Activated naive CD4-positive, alpha-beta T cell treated with anti-CD3 and anti-CD28 coated beads, Interleukin-2, amount 10 ng/mL, durations not matched to agents 7 days and 5 days (primary cell): ENCODE results near the gene MAP2K6.

ENCODE experiments used
- CTCF ChIA-PET: fragments of 350-600 bp; sonication (Branson Sonifier 250); formaldehyde crosslinking; loops from one replicate; lab custom pipeline; 2021; ENCODE audit warnings: antibody characterized with exemption; lab: Charles Lee
- DNase-seq: peaks from one replicate; pipeline ENCODE4 v3.0.0-alpha.2; 2020
- H3K27ac Mint-ChIP-seq: one replicate; pipeline ENCODE4 v1.8.0; 2021; ENCODE audit warnings: mild to moderate bottlenecking, moderate library complexity, mixed read lengths
- H3K27me3 Mint-ChIP-seq: one replicate; pipeline ENCODE4 v1.8.0; 2021; ENCODE audit warnings: mild to moderate bottlenecking, mixed read lengths
- H3K36me3 Mint-ChIP-seq: one replicate; pipeline ENCODE4 v1.8.0; 2021; ENCODE audit warnings: mixed read lengths
- H3K4me1 Mint-ChIP-seq: one replicate; pipeline ENCODE4 v1.8.0; 2021; ENCODE audit warnings: mixed read lengths
- H3K4me3 Mint-ChIP-seq: one replicate; pipeline ENCODE4 v1.8.0; 2021; ENCODE audit warnings: mild to moderate bottlenecking, moderate library complexity, mixed read lengths
- H3K9me3 Mint-ChIP-seq: one replicate; pipeline ENCODE4 v1.8.0; 2021; ENCODE audit warnings: mixed read lengths

Gene MAP2K6

GRCh38 chr17:69503711-69504110 lies 89.2 kb downstream of the MAP2K6 start:
- H3K9me3 Mint-ChIP-seq, result no peaks in the 10 kb centered on the region
- no peaks in the 10 kb centered on the region for H3K4me1 Mint-ChIP-seq
- no peak for DNase-seq
- H3K27ac Mint-ChIP-seq, result no peak overlapping the region
- H3K27me3 Mint-ChIP-seq, result no peaks in the 10 kb centered on the region
- no peaks in the 10 kb centered on the region for H3K36me3 Mint-ChIP-seq
- no peak overlapping the region for H3K4me3 Mint-ChIP-seq
- CTCF ChIA-PET, result no interaction called here

GRCh38 chr17:69505740-69506139 lies 91.2 kb downstream of the MAP2K6 start:
- Mint-ChIP-seq H3K4me1 (no peaks in the 10 kb centered on the region), H3K27ac (no peak overlapping the region)

GRCh38 chr17:69506489-69506888 lies 92.0 kb downstream of the MAP2K6 start:
- Mint-ChIP-seq H3K27ac (no peak overlapping the region), H3K9me3 (no peaks in the 10 kb centered on the region), H3K4me1 (no peaks in the 10 kb centered on the region), H3K36me3 (no peaks in the 10 kb centered on the region), H3K27me3 (no peaks in the 10 kb centered on the region), H3K4me3 (no peak overlapping the region)
- no peak for DNase-seq
- CTCF ChIA-PET, result interaction anchor here (0.7 kb wide), 1 partner anchor 15 kb away, joined by 3 read pairs; no protein-coding TSS in a partner anchor

More at GRCh38 chr17:69505740-69506139, 91.2 kb downstream of the MAP2K6 start:
- H3K4me3 Mint-ChIP-seq, result no peak overlapping the region
- no peaks in the 10 kb centered on the region for H3K27me3 Mint-ChIP-seq
- no peaks in the 10 kb centered on the region for H3K36me3 Mint-ChIP-seq
- DNase-seq, result no peak
- CTCF ChIA-PET, result no interaction called here
- no peaks in the 10 kb centered on the region for H3K9me3 Mint-ChIP-seq

GRCh38 chr17:69508814-69509213 lies 94.3 kb downstream of the MAP2K6 start:
- Mint-ChIP-seq H3K27me3 (no peaks in the 10 kb centered on the region), H3K4me1 (no peaks in the 10 kb centered on the region), H3K9me3 (no peaks in the 10 kb centered on the region), H3K36me3 (no peaks in the 10 kb centered on the region), H3K4me3 (no peak overlapping the region), H3K27ac (no peak overlapping the region)
- DNase-seq, result no peak
- CTCF ChIA-PET, result no interaction called here

- no peak for DNase-seq
- Mint-ChIP-seq H3K27me3 (no peaks in the 10 kb centered on the region), H3K4me3 (no peak overlapping the region), H3K27ac (no peak overlapping the region), H3K9me3 (no peaks in the 10 kb centered on the region), H3K4me1 (no peaks in the 10 kb centered on the region), H3K36me3 (no peaks in the 10 kb centered on the region)
- CTCF ChIA-PET, result interaction anchor here (1.4 to 2.0 kb wide), 2 partner anchors 9 to 13 kb away, joined by 3 to 8 read pairs; no protein-coding TSS in a partner anchor
Measured at GRCh38 chr17:69511250-69511649, 96.8 kb downstream of the MAP2K6 start.

DNA sequence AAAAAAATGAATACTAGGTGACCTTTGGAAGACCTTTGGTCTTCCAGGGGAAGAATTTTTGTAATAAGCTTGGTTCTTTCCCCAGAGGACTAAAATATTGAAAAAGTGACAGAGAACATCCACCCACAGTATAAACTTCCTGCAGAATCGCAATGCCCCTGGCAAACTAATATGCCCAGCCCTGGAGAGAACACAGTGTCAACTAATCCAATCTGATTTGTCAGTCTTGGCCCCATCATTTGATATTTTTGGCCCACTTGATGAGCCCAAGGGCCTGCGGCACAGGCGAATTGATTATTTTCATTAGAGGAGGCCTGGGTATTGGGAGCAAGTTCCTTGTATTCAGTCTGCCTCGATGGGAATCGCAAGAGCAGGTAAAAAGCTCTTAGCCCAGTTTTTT lies 98.4 kb downstream of the MAP2K6 start:
- CTCF ChIA-PET, result no interaction called here
- Mint-ChIP-seq H3K36me3 (no peaks in the 10 kb centered on the region), H3K27me3 (no peaks in the 10 kb centered on the region), H3K27ac (no peak overlapping the region), H3K4me1 (no peaks in the 10 kb centered on the region), H3K9me3 (no peaks in the 10 kb centered on the region), H3K4me3 (no peak overlapping the region)
- no peak for DNase-seq

GRCh38 chr17:69516225-69516624 lies 101.7 kb downstream of the MAP2K6 start:
- no peak overlapping the region for H3K4me3 Mint-ChIP-seq
- peaks cover 1% of the 10 kb centered on the region for H3K36me3 Mint-ChIP-seq
- no peaks in the 10 kb centered on the region for H3K27me3 Mint-ChIP-seq
- no peak for DNase-seq
- no peaks in the 10 kb centered on the region for H3K4me1 Mint-ChIP-seq
- no peak overlapping the region for H3K27ac Mint-ChIP-seq
- no peaks in the 10 kb centered on the region for H3K9me3 Mint-ChIP-seq
- CTCF ChIA-PET, result interaction anchor here (1.0 kb wide), 1 partner anchor 10 kb away, joined by 3 read pairs; no protein-coding TSS in a partner anchor

GRCh38 chr17:69516911-69517310 lies 102.4 kb downstream of the MAP2K6 start:
- Mint-ChIP-seq H3K36me3 (peaks cover 1% of the 10 kb centered on the region), H3K27ac (no peak overlapping the region), H3K4me3 (no peak overlapping the region), H3K9me3 (no peaks in the 10 kb centered on the region), H3K27me3 (no peaks in the 10 kb centered on the region), H3K4me1 (no peaks in the 10 kb centered on the region)
- CTCF ChIA-PET, result no interaction called here
- DNase-seq, result no peak

DNA sequence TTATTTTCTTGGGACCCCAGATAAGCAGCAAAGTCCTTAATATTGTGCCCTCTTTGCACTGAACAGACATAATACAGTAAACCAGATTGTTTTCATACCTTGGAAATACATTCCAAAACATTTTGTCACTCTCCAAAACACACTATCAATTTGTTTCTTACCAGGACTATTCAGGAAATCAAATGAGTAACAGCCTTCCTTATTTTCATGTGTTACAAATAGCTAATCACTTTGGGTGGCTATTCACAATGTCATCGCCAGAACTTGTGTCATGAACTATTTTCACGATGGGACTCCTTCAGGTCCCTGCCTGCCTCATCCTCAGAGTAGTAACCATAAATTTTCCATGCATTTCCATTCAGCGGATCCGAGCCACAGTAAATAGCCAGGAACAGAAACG lies 104.5 kb downstream of the MAP2K6 start:
- DNase-seq, result no peak
- CTCF ChIA-PET, result no interaction called here
- Mint-ChIP-seq H3K4me3 (no peak overlapping the region), H3K4me1 (peaks cover 3% of the 10 kb centered on the region), H3K27ac (no peak overlapping the region), H3K36me3 (peaks cover 1% of the 10 kb centered on the region), H3K9me3 (no peaks in the 10 kb centered on the region), H3K27me3 (no peaks in the 10 kb centered on the region)

DNA sequence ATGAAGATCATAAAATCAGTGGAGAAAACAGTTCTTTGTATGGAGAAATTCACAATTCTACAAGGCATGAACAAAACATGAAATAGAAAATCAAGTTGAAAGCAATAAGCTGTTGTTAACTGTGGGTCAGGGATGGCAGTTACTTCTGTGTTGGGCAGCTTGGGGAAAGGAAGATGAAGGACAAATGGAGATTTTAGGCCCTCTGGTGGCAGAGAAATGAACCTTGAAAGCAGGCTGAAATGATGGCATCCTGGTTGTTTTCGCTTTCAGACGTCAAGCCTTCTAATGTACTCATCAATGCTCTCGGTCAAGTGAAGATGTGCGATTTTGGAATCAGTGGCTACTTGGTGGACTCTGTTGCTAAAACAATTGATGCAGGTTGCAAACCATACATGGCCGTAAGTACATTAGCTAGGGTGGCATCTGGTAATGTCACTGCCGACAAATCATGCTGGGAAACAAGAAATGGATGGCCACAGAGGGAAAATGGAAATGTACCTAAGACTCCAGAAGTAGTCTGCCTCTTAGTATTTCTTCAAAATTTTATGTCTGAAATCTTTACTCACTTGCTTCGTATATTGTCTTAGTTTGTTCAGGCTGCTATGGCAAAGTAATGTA lies 108.9 kb downstream of the MAP2K6 start:
- H3K27ac Mint-ChIP-seq, result no peak overlapping the region
- DNase-seq, result peak; percentile 26
- no peaks in the 10 kb centered on the region for H3K27me3 Mint-ChIP-seq
- peaks cover 3% of the 10 kb centered on the region for H3K4me1 Mint-ChIP-seq
- peaks cover 4% of the 10 kb centered on the region for H3K36me3 Mint-ChIP-seq
- H3K9me3 Mint-ChIP-seq, result no peaks in the 10 kb centered on the region
- CTCF ChIA-PET, result interaction anchor here (0.6 to 5.6 kb wide), 12 partner anchors 12 to 187 kb away, joined by 3 to 31 read pairs (median 4); no protein-coding TSS in a partner anchor
- H3K4me3 Mint-ChIP-seq, result no peak overlapping the region

DNA sequence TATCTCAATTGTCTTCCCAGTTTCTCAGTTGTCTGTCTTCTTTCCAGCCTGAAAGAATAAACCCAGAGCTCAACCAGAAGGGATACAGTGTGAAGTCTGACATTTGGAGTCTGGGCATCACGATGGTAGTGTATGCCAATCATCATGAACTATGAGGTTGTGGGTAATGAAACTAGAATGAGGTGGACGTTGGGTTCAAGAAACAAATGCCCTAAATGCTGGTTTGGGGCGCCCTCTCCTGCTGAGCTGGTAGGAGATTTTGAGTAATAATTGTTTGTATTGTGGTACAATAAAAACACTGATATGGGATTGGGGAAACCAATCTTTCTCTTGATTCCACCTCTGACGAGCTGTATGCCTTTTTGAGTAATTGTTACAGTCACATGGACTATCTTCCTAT lies 110.4 kb downstream of the MAP2K6 start:
- CTCF ChIA-PET, result interaction anchor here (0.6 to 5.6 kb wide), 17 partner anchors 10 to 1027 kb away, joined by 3 to 31 read pairs (median 4); no protein-coding TSS in a partner anchor
- no peak for DNase-seq
- Mint-ChIP-seq H3K4me1 (peaks cover 3% of the 10 kb centered on the region), H3K27me3 (no peaks in the 10 kb centered on the region), H3K9me3 (no peaks in the 10 kb centered on the region), H3K36me3 (peaks cover 2% of the 10 kb centered on the region), H3K27ac (no peak overlapping the region), H3K4me3 (no peak overlapping the region)

DNA sequence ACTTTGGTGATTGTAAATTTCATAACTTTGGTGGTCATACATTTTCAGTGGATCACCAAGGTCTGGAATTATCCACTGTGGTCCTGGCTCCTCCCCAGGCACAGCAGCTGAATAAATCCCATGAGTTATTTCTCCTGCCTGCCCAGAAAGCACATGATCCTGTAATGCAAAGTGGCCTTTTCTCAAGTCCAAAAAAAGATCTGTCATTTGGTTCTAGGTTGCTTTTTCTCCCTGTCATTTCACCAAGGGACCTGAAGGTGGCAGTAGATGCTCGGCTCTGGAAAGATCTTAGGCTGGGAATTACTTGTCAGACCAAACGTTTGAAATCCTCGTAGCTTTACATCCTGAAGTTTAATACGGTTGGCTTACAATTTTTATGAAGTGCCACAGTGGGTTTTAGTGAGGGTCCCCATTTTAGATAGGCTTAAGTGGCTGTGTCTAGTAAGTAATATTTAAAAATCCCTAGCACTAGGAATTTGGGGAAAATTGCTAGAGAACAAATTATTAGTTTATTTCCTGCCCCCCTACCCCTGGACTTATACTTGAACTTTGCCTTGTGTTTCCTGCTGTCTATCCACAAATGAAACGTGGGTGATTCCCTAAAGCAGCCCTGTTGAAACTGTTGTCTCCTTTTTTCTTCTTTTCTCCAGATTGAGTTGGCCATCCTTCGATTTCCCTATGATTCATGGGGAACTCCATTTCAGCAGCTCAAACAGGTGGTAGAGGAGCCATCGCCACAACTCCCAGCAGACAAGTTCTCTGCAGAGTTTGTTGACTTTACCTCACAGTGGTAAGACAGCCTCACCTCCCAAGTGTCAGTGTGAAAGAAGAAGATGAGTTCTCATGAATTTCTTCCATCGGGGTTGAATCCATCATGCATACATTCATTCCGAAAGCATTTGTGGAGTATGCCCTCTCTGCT lies 111.7 kb downstream of the MAP2K6 start:
- no peak overlapping the region for H3K27ac Mint-ChIP-seq
- H3K9me3 Mint-ChIP-seq, result no peaks in the 10 kb centered on the region
- peaks cover 3% of the 10 kb centered on the region for H3K4me1 Mint-ChIP-seq
- H3K4me3 Mint-ChIP-seq, result no peak overlapping the region
- no peaks in the 10 kb centered on the region for H3K27me3 Mint-ChIP-seq
- CTCF ChIA-PET, result interaction anchor here (0.7 to 4.1 kb wide), 6 partner anchors 10 to 1026 kb away, joined by 3 to 31 read pairs (median 4); no protein-coding TSS in a partner anchor
- peaks cover 2% of the 10 kb centered on the region for H3K36me3 Mint-ChIP-seq
- DNase-seq, result peak; percentile 27

DNA sequence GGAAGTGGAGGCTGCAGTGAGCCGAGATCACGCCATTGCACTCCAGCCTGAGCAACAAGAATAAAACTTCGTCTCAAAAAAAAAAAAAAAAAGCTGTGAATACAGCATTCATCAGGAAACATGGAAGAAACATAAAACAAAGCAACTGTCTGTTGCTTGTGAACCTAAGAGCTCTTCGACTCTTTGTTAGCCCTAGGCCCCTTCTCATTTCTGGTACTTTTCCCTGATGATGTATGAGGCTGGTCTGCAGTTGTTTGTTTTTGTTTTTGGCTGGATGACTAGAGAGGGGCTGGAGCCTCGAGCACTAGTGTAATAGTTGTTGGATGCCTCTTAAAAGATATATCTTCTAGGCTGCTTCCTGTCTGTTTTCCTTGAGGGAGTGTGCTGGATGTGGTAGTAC lies 113.5 kb downstream of the MAP2K6 start:
- Mint-ChIP-seq H3K4me1 (peaks cover 3% of the 10 kb centered on the region), H3K4me3 (no peak overlapping the region), H3K36me3 (peaks cover 2% of the 10 kb centered on the region), H3K9me3 (no peaks in the 10 kb centered on the region), H3K27me3 (no peaks in the 10 kb centered on the region), H3K27ac (no peak overlapping the region)
- CTCF ChIA-PET, result interaction anchor here (1.3 to 1.4 kb wide), 2 partner anchors 8 to 12 kb away, joined by 3 read pairs; no protein-coding TSS in a partner anchor
- DNase-seq, result no peak

DNA sequence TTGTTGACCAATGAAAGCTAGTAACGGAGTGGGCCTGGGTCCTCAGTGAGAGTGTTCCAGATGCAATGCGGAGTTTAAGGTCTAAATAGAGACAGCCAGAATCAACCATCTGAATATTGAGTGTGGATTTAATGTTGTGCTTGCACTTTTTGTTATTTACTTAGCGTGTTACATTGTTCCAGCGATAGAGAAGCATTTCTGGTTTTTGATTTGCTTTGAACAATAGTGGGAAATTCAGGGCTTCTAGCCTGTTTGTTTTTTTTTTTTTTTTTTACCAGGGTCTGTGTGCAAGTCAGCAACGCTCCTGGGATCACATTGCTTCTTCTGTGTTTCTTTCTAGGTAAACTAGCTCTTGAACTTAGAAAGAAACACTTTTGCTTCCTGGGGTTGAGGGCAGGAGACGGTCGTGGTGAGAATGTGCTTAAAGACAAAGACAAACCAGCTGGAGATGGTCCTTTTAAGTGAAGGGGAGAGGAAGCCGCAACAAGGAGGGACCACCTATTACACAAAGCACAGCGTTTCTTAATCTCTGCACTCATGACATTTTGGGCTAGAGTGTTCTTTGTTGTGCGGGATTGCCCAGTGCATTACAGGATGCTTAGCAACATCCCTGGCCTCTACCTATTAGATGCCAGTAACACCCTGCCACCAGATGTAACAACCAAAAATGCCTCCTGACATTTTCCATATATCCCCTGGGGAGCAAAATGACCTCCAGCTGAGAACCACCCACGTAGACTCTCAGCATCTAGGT lies 119.2 kb downstream of the MAP2K6 start:
- no peak overlapping the region for H3K4me3 Mint-ChIP-seq
- no peaks in the 10 kb centered on the region for H3K27me3 Mint-ChIP-seq
- H3K4me1 Mint-ChIP-seq, result peaks cover 3% of the 10 kb centered on the region
- DNase-seq, result no peak
- H3K36me3 Mint-ChIP-seq, result no peaks in the 10 kb centered on the region
- no peak overlapping the region for H3K27ac Mint-ChIP-seq
- no peaks in the 10 kb centered on the region for H3K9me3 Mint-ChIP-seq
- CTCF ChIA-PET, result interaction anchor here (1.2 to 1.6 kb wide), 2 partner anchors 9 to 76 kb away, joined by 3 to 5 read pairs; no protein-coding TSS in a partner anchor
